GM10248 (cell line): ENCODE data around the gene PLCB1.

Experiments
- CTCF ChIA-PET: fragments of 300-600 bp; sonication (Branson Sonifier 250); formaldehyde crosslinking; extraction: SDS; loops from one replicate; lab custom pipeline; 2021; ENCODE audit warnings: antibody characterized with exemption; lab: Yijun Ruan, JAX
- POLR2A ChIA-PET: fragments of 350-650 bp; sonication (Branson Sonifier 250); formaldehyde crosslinking; extraction: SDS; loops from one replicate; lab custom pipeline; 2020; ENCODE audit warnings: antibody characterized with exemption; lab: Yijun Ruan, JAX
- DNase-seq: peaks from one replicate; pipeline ENCODE4 v3.0.0; 2012; ENCODE audit errors: extremely low spot score
- TF ChIP-seq, protein P1 (sequence below): IDR thresholded peaks from 2 replicates; pipeline ENCODE4 v1.5.1; 2012; ENCODE audit warnings: mild to moderate bottlenecking, low read depth; ENCODE audit errors: extremely low read depth, missing control alignments, control extremely low read depth

PLCB1 gene

GRCh38 chr20:8764344-8764962 lies 632.4 kb downstream of the PLCB1 start:
- DNase-seq = no peak
- ChIA-PET CTCF (interaction anchor here (0.6 to 1.8 kb wide), 4 partner anchors 10 to 89 kb away, joined by 3 to 7 read pairs (median 3); no protein-coding TSS in a partner anchor), POLR2A (no interaction called here)
- TF ChIP-seq, protein P1, sequence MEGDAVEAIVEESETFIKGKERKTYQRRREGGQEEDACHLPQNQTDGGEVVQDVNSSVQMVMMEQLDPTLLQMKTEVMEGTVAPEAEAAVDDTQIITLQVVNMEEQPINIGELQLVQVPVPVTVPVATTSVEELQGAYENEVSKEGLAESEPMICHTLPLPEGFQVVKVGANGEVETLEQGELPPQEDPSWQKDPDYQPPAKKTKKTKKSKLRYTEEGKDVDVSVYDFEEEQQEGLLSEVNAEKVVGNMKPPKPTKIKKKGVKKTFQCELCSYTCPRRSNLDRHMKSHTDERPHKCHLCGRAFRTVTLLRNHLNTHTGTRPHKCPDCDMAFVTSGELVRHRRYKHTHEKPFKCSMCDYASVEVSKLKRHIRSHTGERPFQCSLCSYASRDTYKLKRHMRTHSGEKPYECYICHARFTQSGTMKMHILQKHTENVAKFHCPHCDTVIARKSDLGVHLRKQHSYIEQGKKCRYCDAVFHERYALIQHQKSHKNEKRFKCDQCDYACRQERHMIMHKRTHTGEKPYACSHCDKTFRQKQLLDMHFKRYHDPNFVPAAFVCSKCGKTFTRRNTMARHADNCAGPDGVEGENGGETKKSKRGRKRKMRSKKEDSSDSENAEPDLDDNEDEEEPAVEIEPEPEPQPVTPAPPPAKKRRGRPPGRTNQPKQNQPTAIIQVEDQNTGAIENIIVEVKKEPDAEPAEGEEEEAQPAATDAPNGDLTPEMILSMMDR = no peak

GRCh38 chr20:8766868-8767390 lies 634.9 kb downstream of the PLCB1 start:
- TF ChIP-seq, protein P1 = no peak
- no peak for DNase-seq
- ChIA-PET CTCF (interaction anchor here (1.2 kb wide), 1 partner anchor 18 kb away, joined by 3 read pairs; no protein-coding TSS in a partner anchor), POLR2A (no interaction called here)

GRCh38 chr20:8774412-8774811 lies 642.3 kb downstream of the PLCB1 start:
- TF ChIP-seq, protein P1 = no peak
- no peak for DNase-seq
- CTCF ChIA-PET = interaction anchor here (1.2 to 1.7 kb wide), 3 partner anchors 9 to 25 kb away, joined by 3 to 5 read pairs (median 4); no protein-coding TSS in a partner anchor
- POLR2A ChIA-PET = no interaction called here

DNA sequence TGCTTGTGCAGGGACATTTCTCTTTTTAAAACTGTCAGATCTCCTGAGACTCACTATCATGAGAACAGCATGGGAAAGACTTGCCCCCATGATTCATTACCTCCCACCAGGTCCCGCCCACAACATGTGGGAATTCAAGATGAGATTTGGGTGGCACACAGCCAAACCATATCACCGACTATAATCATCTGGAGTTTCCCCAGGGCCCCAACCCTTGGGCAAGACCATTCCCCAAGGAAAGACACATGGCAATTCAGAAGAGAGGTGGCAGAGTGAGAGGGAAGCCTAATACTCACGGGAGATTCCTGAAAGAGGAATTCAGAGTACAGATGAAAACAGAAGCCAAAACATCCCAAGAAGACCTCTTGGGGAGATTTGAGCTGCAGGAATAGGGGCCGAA lies 645.8 kb downstream of the PLCB1 start:
- no peak for DNase-seq
- POLR2A ChIA-PET = no interaction called here
- TF ChIP-seq, protein P1 = no peak
- CTCF ChIA-PET = no interaction called here

DNA sequence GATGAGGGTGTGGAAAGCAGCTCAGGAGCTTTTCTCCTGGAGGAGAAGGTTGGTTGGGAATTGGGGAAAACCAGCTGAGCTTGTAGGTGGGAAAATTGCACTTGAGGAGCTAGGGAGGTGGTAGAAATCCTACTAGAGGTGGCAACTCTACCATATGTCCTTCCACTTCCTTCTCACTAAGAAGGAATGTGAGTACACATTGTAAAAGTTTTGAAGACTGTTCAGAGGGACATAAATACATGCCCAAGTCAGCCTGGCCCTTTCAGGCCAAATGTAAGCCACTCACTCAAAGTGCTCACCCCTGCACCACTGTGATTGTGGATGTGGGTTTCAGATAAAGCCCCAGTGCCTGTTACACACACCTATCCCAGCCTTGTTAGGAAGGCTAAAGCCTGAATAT lies 646.3 kb downstream of the PLCB1 start:
- no peak for DNase-seq
- CTCF ChIA-PET = no interaction called here
- POLR2A ChIA-PET = no interaction called here
- TF ChIP-seq, protein P1 = no peak

DNA sequence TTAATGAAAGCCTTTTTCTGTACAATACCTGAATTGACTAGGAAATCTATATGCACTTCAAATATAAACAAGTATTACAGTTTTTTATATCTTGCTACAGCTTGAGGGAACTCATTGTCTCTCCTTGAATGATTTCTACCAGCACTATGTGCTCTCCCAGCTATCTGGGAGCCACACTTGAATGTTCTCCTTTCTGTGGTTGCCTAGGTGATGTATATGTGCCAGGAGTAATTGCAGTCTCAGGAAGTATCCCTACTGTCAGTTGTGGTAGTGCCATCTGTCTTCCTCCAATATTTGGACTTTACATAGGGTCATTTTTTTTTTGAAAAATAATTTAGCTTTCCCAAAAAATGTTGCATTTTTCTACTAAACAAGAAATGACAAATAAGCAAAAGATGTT lies 648.8 kb downstream of the PLCB1 start:
- no peak for DNase-seq
- CTCF ChIA-PET = interaction anchor here (2.0 to 2.4 kb wide), 3 partner anchors 9 to 31 kb away, joined by 4 to 11 read pairs (median 9); no protein-coding TSS in a partner anchor

More for the DNA sequence above, 648.8 kb downstream of the PLCB1 start:
- TF ChIP-seq, protein P1 = no peak
- POLR2A ChIA-PET = no interaction called here
